Smooth muscle cell (in vitro differentiated cells): Measurements from ENCODE around the gene GAL. TPM values are rescaled to one million over a fixed set of nuclear protein-coding genes. Genes with fewer than 3 reads are reported as not detected.

ENCODE experiments used
- DNase-seq: peaks from one replicate; lab custom pipeline; 2025; ENCODE audit not compliant: unreplicated experiment; lab: John Stamatoyannopoulos, UW
- H2AFZ ChIP-seq: fragments of 200-600 bp; sonication (generic); 2 replicates; pipeline ENCODE4 v1.6.0; 2016; ENCODE audit warnings: antibody characterized with exemption, low read depth, mild to moderate bottlenecking
- H3F3A ChIP-seq: fragments of 200-600 bp; sonication (generic); 2 replicates; pipeline ENCODE4 v1.6.0; 2017; ENCODE audit warnings: antibody characterized with exemption, low read depth
- H3K27ac ChIP-seq: fragments of 200-600 bp; sonication (generic); 2 replicates; pipeline ENCODE4 v1.5.1; 2016; ENCODE audit warnings: low read depth, mild to moderate bottlenecking
- H3K27me3 ChIP-seq: fragments of 200-600 bp; sonication (generic); 2 replicates; pipeline ENCODE4 v1.6.1; 2016; ENCODE audit warnings: low read depth, mild to moderate bottlenecking
- H3K36me3 ChIP-seq: fragments of 200-600 bp; sonication (generic); 2 replicates; pipeline ENCODE4 v1.5.1; 2016; ENCODE audit warnings: low read depth
- H3K4me1 ChIP-seq: fragments of 200-600 bp; sonication (generic); 2 replicates; pipeline ENCODE4 v1.5.1; 2016; ENCODE audit warnings: low read depth
- H3K4me2 ChIP-seq: fragments of 200-600 bp; sonication (generic); 2 replicates; pipeline ENCODE4 v1.6.0; 2016; ENCODE audit warnings: mild to moderate bottlenecking
- H3K4me3 ChIP-seq: fragments of 200-600 bp; sonication (generic); 2 replicates; pipeline ENCODE4 v1.5.1; 2016; ENCODE audit warnings: mild to moderate bottlenecking
- H3K79me2 ChIP-seq: fragments of 200-600 bp; sonication (generic); 2 replicates; pipeline ENCODE4 v1.6.0; 2016; ENCODE audit warnings: low read depth, mild to moderate bottlenecking
- H3K9ac ChIP-seq: fragments of 200-600 bp; sonication (generic); 2 replicates; pipeline ENCODE4 v1.6.0; 2016; ENCODE audit warnings: low read depth
- H3K9me3 ChIP-seq: fragments of 200-600 bp; sonication (generic); replicated peaks from 2 replicates; pipeline ENCODE4 v1.5.1; 2016; ENCODE audit warnings: low read depth
- H4K20me1 ChIP-seq: fragments of 200-600 bp; sonication (generic); 2 replicates; pipeline ENCODE4 v1.6.0; 2016; ENCODE audit warnings: low read depth
- WGBS: methylation state at CpG from one replicate; pipeline ENCODE4 v1.1.7; 2016; ENCODE audit warnings: low lambda C conversion rate; 5-methylcytosine and 5-hydroxymethylcytosine counted together
- polyA plus RNA-seq: library from polyadenylated mRNA; unstranded; fragments of >200 nt; fragmentation: Nextera tagmentation; extraction: Ambion mirVana; gene quantifications from 2 replicates; pipeline ENCODE4 v1.2.1, GENCODE V29; 2016
- total RNA-seq: library from RNA; depleted of rRNA; stranded (reverse); fragments of >200 nt; gene quantifications from 2 replicates; pipeline ENCODE4 v1.2.3, GENCODE V29; 2014
- TF ChIP-seq, protein P1 (sequence below): fragments of 200-600 bp; sonication (generic); IDR thresholded peaks from 2 replicates; pipeline ENCODE4 v1.5.1; 2017; ENCODE audit warnings: borderline replicate concordance, mild to moderate bottlenecking, antibody characterized with exemption; ENCODE audit not compliant: insufficient read depth, poor library complexity, severe bottlenecking

Gene GAL
- total and polyA plus RNA-seq, 2 experiments from 2014 or later = 19.4 to 61.5 TPM

DNA sequence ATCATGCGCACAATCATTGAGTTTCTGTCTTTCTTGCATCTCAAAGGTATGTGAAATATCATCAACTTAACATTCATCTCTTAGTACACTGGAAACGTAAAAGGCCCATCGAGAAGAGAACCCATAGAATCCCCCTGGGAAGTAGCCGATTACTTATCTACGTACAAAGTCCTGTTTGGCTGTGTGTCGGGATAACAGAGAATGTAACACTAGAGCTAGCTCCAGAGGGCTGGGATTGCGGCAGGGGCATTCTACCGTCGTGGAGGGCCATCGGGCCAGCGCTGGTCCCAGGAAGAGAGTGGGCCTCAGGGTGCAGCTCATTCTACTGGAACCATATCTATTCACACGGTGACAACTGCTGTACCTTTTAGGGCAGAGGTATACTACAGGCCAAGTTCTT is 4.5 kb downstream of the GAL start:
- Histone ChIP-seq H3K36me3 (no peaks in the 10 kb centered on the region), H3K27ac (no peak overlapping the region), H3K9me3 (no peaks in the 10 kb centered on the region), H3K79me2 (no peaks in the 10 kb centered on the region), H3K4me3 (no peak overlapping the region), H3K4me1 (peaks cover 8% of the 10 kb centered on the region), H3K9ac (no peak overlapping the region), H3K4me2 (no peak overlapping the region), H2AFZ (no peak overlapping the region), H3K27me3 (peaks cover 22% of the 10 kb centered on the region), H4K20me1 (no peaks in the 10 kb centered on the region), H3F3A (no peaks in the 10 kb centered on the region)
- no peak for DNase-seq
- TF ChIP-seq, protein P1, sequence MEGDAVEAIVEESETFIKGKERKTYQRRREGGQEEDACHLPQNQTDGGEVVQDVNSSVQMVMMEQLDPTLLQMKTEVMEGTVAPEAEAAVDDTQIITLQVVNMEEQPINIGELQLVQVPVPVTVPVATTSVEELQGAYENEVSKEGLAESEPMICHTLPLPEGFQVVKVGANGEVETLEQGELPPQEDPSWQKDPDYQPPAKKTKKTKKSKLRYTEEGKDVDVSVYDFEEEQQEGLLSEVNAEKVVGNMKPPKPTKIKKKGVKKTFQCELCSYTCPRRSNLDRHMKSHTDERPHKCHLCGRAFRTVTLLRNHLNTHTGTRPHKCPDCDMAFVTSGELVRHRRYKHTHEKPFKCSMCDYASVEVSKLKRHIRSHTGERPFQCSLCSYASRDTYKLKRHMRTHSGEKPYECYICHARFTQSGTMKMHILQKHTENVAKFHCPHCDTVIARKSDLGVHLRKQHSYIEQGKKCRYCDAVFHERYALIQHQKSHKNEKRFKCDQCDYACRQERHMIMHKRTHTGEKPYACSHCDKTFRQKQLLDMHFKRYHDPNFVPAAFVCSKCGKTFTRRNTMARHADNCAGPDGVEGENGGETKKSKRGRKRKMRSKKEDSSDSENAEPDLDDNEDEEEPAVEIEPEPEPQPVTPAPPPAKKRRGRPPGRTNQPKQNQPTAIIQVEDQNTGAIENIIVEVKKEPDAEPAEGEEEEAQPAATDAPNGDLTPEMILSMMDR = no peak
- 84% methylated on average over 12 of the region's 12 CpGs for WGBS

DNA sequence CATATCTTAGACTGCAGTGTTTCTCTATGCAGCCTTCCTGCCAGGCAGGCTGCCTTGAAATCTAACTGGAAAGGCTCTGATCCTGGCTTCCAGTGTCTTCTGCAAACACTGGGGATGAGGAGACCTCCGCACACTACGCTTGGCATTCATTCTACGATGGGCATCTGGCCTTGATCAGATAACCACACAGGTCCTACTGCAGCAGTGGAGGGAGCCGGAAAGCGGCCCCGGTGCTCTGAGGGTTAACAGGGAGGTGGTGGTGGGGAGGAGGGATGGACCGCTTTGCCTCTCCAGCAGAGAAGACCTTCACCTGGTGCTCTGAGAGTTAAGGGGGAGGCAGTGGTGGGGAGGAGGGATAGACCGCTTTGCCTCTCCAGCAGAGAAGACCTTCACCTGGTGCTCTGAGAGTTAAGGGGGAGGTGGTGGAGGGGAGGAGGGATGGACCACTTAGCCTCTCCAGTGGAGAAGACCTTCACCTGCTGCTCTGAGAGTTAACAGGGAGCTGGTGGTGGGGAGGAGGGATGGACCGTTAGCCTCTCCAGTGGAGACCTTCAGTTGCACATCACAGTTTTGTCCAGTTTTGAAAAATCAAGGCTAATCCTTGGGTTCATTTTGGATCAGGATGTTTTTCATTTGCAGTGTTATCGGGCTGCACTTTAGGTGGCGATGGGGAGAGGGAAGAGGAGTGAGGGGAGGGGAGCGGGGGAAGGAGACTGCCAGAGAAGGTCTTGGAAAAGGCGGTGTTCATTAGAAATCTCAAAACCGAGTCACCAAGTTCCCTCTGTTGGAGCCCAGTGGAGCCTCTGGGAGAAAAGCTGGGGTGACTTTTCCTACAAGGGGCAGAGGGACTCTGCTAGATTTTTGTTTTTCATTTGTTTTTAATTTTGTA is 5.6 kb downstream of the GAL start:
- Histone ChIP-seq H3K4me2 (no peak overlapping the region), H3K4me1 (peaks cover 4% of the 10 kb centered on the region), H3K27me3 (peaks cover 14% of the 10 kb centered on the region), H3K9me3 (no peaks in the 10 kb centered on the region), H3K4me3 (no peak overlapping the region), H3K79me2 (no peaks in the 10 kb centered on the region), H4K20me1 (no peaks in the 10 kb centered on the region), H3F3A (no peaks in the 10 kb centered on the region), H3K36me3 (no peaks in the 10 kb centered on the region), H3K27ac (no peak overlapping the region), H3K9ac (no peak overlapping the region), H2AFZ (no peak overlapping the region)
- WGBS = 77% methylated on average over 12 of the region's 14 CpGs
- TF ChIP-seq, protein P1 = no peak
- DNase-seq = no peak

DNA sequence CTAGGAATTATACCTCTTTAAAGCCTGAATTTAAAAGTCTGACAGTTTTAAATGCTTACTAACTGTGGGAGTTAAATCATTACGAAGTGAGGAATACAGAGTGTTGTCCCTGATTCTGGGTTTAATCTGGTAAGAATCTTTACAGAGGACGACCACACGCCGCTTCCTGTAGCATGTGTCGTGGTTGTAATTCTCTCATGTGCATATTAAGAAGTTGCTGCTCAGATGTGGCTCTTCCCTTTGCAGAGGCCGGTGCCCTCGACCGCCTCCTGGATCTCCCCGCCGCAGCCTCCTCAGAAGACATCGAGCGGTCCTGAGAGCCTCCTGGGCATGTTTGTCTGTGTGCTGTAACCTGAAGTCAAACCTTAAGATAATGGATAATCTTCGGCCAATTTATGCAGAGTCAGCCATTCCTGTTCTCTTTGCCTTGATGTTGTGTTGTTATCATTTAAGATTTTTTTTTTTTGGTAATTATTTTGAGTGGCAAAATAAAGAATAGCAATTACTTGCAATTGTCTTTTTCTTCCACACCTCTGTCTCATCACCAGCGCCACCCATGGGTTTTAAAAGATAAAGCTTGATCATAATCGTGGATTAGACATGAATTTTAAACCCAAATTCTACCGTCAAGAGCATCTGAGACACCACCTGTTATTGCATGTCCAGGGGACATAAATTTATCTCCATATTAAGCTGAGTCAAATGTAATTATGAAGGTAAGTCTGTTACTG is 6.5 kb downstream of the GAL start:
- no peak overlapping the region for H2AFZ ChIP-seq
- H3K36me3 ChIP-seq = no peaks in the 10 kb centered on the region
- no peak overlapping the region for H3K4me2 ChIP-seq
- H3K79me2 ChIP-seq = no peaks in the 10 kb centered on the region
- 79% methylated on average over 16 of the region's 16 CpGs for WGBS
- DNase-seq = no peak
- no peaks in the 10 kb centered on the region for H3F3A ChIP-seq
- TF ChIP-seq, protein P1 = no peak
- no peaks in the 10 kb centered on the region for H4K20me1 ChIP-seq
- no peaks in the 10 kb centered on the region for H3K4me1 ChIP-seq
- H3K27ac ChIP-seq = no peak overlapping the region
- H3K4me3 ChIP-seq = no peak overlapping the region
- peaks cover 5% of the 10 kb centered on the region for H3K27me3 ChIP-seq
- no peaks in the 10 kb centered on the region for H3K9me3 ChIP-seq
- H3K9ac ChIP-seq = no peak overlapping the region
